Left ventricle myocardium superior (tissue), 1 donor: ENCODE results near the gene ZSWIM8. TPM values are rescaled to one million over a fixed set of nuclear protein-coding genes. Genes with fewer than 3 reads are reported as not detected.
"Not testable (repeated sequence)": the region's sequence is repeated elsewhere in the genome, so short reads cannot be mapped to it uniquely, and the experiment has no call there.

Experiments used
- ATAC-seq: fragments of 200-7000 bp; cut with Tn5 transposase; one replicate; pipeline ENCODE4 v1.9.1; 2020; ENCODE audit warnings: mild to moderate bottlenecking, moderate library complexity
- DNase-seq: peaks from one replicate; pipeline ENCODE4 v3.0.0-alpha.2; 2020
- intact Hi-C: fragments of 100-400 bp; cut with micrococcal nuclease; formaldehyde crosslinking; loops from one replicate; pipeline ENCODE4 v1.11.0; 2022
- total RNA-seq: library from RNA; stranded (reverse); fragmentation: NEBNext Ultra II Directional; extraction: Animal tissue kit (Norgen Biotek cat#: 25700); gene quantifications from one replicate; pipeline ENCODE4 v1.2.1, GENCODE V29; 2021
- donor health status: DM: no; HTN: yes; CAD: no; lungs with severe emphysema.

ZSWIM8 gene
- total RNA-seq, 1 donor from 2014 or later: 53.9 TPM

- intact Hi-C loops: no loop called here
- DNase-seq (peak; percentile 22), ATAC-seq (no peak)
These were observed 6.5 kb downstream of the ZSWIM8 start for GRCh38 chr10:73791871-73792400.

- intact Hi-C loops: no loop called here
- ATAC-seq (no peak), DNase-seq (peak; percentile 7)
These were observed 8.1 kb downstream of the ZSWIM8 start for GRCh38 chr10:73793456-73793855.

DNA sequence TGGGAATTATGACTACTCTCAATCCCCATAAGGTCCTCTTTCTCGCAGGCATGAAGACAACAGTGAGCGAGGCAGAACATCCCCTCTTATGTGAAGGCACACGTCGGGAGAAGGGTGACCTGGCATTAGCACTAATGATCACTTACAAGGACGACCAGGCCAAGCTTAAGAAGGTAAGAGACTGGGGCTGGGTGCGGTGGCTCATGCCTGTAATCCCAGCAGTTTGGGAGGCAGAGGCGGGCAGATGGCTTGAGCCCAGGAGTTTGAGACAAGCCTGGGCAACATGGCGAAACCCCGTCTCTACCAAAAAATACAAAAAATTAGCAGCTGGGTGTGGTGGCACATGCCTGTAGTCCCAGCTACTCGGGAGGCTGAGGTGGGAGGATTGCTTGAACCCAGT lies 10.1 kb downstream of the ZSWIM8 start:
- ATAC-seq, intact Hi-C loops, DNase-seq: not testable (repeated sequence)

GRCh38 chr10:73796035-73796434 lies 10.6 kb downstream of the ZSWIM8 start:
- peak; percentile 5 for DNase-seq
- intact Hi-C loops, ATAC-seq: not testable (repeated sequence)

GRCh38 chr10:73796766-73797165 lies 11.4 kb downstream of the ZSWIM8 start:
- DNase-seq: peak; percentile 21
- intact Hi-C loops: no loop called here
- no peak for ATAC-seq

GRCh38 chr10:73797324-73798025 lies 12.1 kb downstream of the ZSWIM8 start:
- intact Hi-C loops: no loop called here
- DNase-seq (no peak), ATAC-seq (no peak)

DNA sequence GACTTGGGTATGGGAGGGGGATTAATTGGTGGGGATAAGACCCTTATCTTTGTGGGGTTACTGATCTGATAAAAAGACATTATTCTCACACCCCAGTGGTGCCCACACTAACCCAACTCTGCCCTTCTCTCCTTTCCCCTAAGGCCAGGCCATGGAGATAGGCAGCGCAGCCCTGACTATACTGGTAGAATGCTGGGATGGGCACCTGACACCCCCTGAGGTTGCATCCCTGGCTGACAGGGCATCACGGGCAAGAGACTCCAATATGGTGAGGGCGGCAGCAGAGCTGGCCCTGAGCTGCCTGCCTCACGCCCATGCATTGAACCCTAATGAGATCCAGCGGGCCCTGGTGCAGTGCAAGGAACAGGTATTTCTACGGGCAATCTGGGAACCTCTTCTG lies 12.7 kb downstream of the ZSWIM8 start:
- no peak for ATAC-seq
- intact Hi-C loops: no loop called here
- DNase-seq: no peak

DNA sequence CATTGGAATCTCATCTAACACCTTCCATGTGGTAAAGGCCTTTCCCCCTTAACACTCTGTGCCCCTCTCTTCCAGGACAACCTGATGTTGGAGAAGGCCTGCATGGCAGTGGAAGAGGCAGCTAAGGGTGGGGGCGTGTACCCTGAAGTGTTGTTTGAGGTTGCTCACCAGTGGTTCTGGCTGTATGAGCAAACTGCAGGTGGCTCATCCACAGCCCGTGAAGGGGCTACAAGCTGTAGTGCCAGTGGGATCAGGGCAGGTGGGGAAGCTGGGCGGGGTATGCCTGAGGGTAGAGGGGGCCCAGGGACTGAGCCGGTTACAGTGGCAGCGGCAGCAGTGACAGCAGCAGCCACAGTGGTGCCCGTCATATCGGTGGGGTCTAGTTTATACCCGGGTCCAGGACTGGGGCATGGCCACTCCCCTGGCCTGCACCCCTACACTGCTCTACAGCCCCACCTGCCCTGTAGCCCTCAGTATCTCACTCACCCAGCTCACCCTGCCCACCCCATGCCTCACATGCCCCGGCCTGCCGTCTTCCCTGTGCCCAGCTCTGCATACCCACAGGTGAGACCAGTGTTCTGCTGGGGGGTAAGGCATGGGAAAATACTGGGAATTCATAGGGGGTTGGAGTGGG lies 13.6 kb downstream of the ZSWIM8 start:
- intact Hi-C loops: no loop called here
- ATAC-seq (peak; percentile 18), DNase-seq (no peak)

DNA sequence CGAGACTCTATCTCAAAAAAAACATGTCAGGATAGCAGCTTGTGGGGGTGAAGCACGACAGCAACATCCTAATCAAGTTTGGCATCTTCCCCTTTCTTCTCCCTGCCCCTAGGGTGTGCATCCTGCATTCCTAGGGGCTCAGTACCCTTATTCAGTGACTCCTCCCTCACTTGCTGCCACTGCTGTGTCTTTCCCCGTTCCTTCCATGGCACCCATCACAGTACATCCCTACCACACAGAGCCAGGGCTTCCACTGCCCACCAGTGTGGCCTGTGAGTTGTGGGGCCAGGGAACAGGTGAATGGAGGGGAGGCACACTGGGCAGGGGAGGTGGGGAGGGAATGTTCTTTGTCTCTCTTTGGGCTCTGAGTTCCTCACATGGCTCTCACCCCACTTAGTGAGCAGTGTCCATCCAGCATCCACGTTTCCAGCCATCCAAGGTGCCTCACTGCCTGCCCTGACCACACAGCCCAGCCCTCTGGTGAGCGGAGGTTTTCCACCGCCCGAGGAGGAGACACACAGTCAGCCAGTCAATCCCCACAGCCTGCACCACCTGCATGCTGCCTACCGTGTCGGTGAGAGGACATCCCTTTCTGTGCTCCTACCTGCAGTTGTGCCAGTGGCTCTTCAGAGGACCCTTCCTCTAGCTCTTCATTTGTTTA lies 14.6 kb downstream of the ZSWIM8 start:
- DNase-seq (no peak), ATAC-seq (peak; percentile 2)
- intact Hi-C loops: no loop called here

DNA sequence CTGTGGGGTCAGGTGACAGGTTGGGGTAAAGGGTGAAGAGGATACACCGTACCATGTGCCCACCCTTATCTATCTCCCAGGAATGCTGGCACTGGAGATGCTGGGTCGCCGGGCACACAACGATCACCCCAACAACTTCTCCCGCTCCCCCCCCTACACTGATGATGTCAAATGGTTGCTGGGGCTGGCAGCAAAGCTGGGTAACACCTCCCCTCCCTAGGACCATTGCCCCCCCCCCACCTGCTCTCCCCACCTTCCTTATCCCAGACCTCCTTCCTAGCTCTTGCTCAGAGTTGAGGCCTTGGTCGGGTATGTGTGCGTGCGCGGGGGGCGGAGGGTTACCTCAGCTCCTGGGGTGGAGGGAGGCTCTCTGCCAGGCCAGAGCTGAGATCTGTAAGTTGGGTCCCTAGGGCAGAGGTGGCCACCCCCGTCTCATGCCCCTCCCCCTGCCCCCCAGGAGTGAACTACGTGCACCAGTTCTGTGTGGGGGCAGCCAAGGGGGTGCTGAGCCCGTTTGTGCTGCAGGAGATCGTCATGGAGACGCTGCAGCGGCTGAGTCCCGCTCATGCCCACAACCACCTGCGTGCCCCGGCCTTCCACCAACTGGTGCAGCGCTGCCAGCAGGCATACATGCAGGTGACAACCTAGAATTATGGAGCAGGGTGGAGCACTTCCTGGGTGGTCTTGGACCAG lies 15.3 kb downstream of the ZSWIM8 start:
- DNase-seq: no peak
- intact Hi-C loops: no loop called here
- ATAC-seq: peak; percentile 5

GRCh38 chr10:73801253-73801590 lies 15.8 kb downstream of the ZSWIM8 start:
- ATAC-seq: peak; percentile 3
- DNase-seq: no peak
- intact Hi-C loops: no loop called here

- DNase-seq: no peak
- intact Hi-C loops: no loop called here
- ATAC-seq: no peak
These were observed 17.0 kb downstream of the ZSWIM8 start for GRCh38 chr10:73802276-73802991.

GRCh38 chr10:73803680-73804286 lies 18.4 kb downstream of the ZSWIM8 start:
- intact Hi-C loops: no loop called here
- ATAC-seq: no peak
- DNase-seq: no peak

DNA sequence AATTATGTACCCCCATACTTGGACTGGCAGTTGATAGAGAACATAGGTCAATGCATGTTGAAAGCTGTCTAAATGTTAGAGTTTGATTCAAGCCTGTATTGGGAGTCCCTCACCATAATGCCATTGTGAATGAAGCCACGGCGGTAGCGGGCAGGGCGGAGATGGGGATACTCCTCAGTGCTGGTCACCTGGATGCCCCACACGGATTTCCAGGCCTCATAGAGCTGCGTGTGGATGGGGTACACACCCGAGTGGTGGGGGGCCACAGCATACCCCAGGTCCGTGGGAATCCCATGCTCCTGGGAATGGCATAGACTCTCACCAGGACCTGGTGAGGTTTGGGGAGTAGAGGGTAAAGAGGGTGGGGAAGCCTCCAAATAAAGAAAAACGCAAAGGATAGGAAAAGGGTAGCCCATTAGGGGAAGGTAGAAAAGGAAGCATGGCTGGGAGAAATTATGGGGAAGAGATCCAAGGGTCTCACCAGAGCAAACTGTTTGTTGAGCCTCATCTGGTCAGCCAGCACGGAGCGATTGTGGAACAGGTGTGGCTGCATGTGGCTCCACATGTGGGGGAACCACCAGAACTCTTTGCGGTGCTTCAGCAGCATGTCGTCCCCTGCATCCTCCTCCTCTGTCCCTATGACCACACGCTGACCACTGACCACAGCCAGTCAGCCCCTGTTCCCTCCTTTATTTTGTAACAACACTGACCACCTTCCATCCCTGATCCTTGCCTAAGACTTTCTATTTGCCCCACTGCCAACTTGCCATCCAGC lies 21.0 kb downstream of the ZSWIM8 start:
- intact Hi-C loops: no loop called here
- DNase-seq (no peak), ATAC-seq (no peak)

DNA sequence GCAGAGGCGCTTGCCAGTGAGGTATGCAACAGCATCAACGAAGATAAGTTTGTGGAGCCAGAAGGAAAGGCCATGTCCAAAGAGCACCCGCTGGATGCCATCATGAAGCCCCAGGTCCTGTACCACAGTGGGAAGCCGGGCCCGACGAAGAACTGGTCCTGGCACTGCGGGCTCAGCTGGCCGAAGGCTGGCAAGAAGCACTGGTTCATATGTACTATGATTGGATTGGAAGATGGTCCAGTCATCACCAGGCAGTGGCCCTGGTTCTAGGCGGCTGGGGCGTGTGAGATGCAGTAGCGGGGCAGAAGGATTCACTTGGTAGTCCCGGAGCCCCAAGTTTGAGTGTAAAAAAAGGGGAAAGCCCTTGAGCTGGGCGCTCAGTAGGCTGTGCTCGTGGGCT lies 22.1 kb downstream of the ZSWIM8 start:
- DNase-seq: peak; percentile 25
- no peak for ATAC-seq
- intact Hi-C loops: no loop called here

DNA sequence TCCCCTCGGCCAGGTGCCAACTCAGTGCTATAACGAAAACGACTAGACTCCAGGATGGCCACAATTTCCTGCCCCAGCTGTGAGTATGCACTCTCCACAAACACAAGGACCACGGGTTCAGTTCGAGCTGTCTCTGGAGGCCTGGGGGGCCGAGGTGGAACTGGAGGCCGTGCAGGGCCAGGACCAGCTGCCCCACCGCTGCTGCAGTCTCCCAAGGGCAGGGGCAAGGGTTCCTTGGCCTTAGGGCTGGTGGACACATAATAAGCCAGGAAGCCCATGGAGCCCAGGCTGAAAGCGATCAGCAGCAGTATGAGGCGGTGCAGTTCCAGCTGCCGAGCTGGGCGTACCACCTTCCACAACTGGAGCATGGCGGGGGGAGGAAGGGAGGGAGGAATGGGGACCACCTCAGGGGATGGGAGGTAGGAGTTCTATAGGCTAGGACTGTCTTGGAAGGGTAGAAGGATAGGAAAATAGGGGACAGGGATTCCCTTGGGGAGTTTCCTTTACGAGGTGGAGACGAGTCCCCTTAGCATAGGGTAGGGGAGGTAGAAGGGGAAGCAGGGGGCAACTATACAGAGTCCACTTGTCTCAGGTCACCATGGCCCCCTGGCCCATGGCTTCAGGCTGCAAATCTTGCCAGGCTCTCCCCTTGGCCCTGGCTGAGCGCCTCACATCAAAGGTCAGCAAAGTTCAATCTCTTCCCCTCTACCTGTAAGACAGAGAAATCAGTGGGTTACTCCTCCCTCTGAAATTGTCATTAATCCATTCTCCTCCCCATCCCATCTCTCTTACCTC lies 22.8 kb downstream of the ZSWIM8 start:
- intact Hi-C loops: no loop called here
- no peak for ATAC-seq
- peak; percentile 18 for DNase-seq

DNA sequence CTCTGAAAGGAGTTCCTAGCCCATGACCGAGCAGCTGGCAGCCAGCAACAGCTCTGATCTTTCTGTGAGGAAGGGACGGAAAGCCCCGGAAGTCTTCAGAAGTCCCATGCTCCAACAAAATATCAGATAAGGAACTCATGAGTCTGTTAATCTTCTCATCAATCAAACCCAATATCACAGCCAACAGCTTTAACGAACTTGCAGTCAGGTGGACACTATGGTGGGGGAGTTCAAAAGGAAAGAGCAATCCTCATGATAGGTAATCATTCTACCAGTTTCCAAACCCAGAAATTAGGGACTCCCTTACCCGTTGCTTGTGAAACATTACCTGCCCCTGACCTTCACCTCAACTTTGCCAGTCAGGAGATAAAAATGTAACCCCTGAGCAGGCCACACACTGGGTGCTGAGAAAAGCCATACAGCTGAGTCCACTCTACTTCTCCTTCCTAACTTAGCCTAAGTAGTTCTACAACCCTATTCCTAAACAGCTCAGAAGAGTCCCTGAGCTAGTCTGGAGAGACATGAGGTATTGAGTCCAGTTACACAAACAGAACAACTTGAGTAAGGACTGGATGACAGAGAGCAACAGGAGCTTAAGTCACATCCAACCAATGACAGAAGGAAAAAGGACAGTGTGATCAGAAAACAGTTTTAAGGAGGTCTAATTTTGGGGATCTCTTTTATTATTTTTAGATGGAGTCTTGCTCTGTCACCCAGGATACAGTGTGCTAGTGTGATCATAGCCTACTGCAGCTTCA lies 23.8 kb downstream of the ZSWIM8 start:
- intact Hi-C loops: no loop called here
- no peak for ATAC-seq
- no peak for DNase-seq
